Muscle layer of colon (tissue), 2 donors: ENCODE measurements around the gene NDUFB8.
A peak's percentile ranks its signal among the peaks of the same experiment; 100 is the strongest.

Experiments
- H3K27ac ChIP-seq: one replicate; pipeline ENCODE4 v1.7.0; 2013; ENCODE audit warnings: low read depth, mild to moderate bottlenecking, low read length, moderate library complexity
- H3K27me3 ChIP-seq, 2 donors: one replicate each; pipeline ENCODE4 v1.7.0; 2013; ENCODE audit warnings: low read length in 2 of 2, mild to moderate bottlenecking in 2 of 2; ENCODE audit not compliant: insufficient read depth in 2 of 2, control insufficient read depth in 1 of 2
- H3K36me3 ChIP-seq: one replicate; pipeline ENCODE4 v1.7.0; 2013; ENCODE audit warnings: mild to moderate bottlenecking, low read length; ENCODE audit not compliant: insufficient read depth
- H3K4me1 ChIP-seq: one replicate; pipeline ENCODE4 v1.7.0; 2013; ENCODE audit warnings: mild to moderate bottlenecking, low read length; ENCODE audit not compliant: insufficient read depth
- H3K4me3 ChIP-seq, 2 donors: one replicate each; pipeline ENCODE4 v1.7.0; 2013; ENCODE audit warnings: low read length in 2 of 2, low read depth in 1 of 2, mild to moderate bottlenecking in 1 of 2, moderate library complexity in 1 of 2
- H3K9ac ChIP-seq: one replicate; pipeline ENCODE4 v1.7.0; 2013; ENCODE audit warnings: low read length
- H3K9me3 ChIP-seq: one replicate; pipeline ENCODE4 v1.7.0; 2013; ENCODE audit warnings: mild to moderate bottlenecking, low read length
- donor health status: abdominal sarcoma.
- donor health status: Adenocarcinoma of cecum.

The NDUFB8 gene

GRCh38 chr10:100535338-100535714 is 5.7 kb upstream of the NDUFB8 start:
- peaks cover 31% of the 10 kb centered on the region for H3K4me1 ChIP-seq
- H3K27ac ChIP-seq = peak overlapping the region; percentile 17
- H3K36me3 ChIP-seq = peaks cover 19% of the 10 kb centered on the region
- H3K9ac ChIP-seq = no peak overlapping the region
- H3K4me3 ChIP-seq = peak overlapping the region; percentile 28 to 79
- H3K9me3 ChIP-seq = no peaks in the 10 kb centered on the region
- H3K27me3 ChIP-seq = no peaks in the 10 kb centered on the region

DNA sequence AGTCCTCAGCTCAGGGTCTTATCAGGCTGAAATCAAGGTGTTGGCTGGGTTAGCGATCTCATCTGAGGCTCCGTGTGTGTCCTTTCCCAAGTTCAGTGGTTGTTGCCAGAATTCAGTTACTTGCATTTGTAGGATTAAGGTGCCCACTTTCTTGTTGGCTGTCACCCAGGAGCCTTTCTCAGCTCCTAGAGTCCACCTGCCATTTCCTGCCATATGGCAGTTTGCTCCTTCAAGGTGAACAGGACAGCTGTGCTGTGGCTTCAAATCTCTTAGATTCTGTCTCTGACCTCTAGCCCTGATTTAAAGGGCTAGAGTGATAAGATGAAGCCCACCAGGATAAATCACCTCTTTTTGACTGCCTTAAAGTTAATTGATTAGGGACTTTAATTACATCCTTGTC is 5.1 kb upstream of the NDUFB8 start:
- peaks cover 36% of the 10 kb centered on the region for H3K4me1 ChIP-seq
- peaks cover 18% of the 10 kb centered on the region for H3K36me3 ChIP-seq
- no peaks in the 10 kb centered on the region for H3K9me3 ChIP-seq
- no peak overlapping the region for H3K27ac ChIP-seq
- H3K27me3 ChIP-seq = no peaks in the 10 kb centered on the region
- H3K4me3 ChIP-seq = peak overlapping the region in 1 of 2 donors; percentile 79
- no peak overlapping the region for H3K9ac ChIP-seq

DNA sequence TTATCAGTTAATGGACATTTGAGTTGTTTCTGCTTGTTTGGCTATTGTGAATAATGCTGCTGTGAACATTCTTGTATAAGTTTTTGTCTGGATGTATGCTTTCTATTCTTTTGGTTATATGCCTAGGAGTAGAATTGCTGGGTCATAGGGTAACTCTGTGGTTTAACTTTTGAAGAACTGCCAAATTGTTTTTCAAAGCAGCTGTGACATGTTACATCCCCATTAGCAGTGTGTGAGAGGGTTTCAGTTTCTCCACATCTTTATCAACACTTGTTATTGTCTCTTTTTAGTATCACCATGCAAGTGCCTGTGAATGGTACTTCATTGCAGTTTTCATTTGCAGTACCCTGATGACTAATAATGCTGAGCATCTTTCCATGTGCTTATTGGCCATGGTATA is 2.1 kb upstream of the NDUFB8 start:
- Histone ChIP-seq H3K27ac (no peak overlapping the region), H3K27me3 (no peaks in the 10 kb centered on the region), H3K9ac (no peak overlapping the region), H3K4me3 (no peak overlapping the region), H3K4me1 (peaks cover 35% of the 10 kb centered on the region), H3K9me3 (no peaks in the 10 kb centered on the region), H3K36me3 (peaks cover 2% of the 10 kb centered on the region)

DNA sequence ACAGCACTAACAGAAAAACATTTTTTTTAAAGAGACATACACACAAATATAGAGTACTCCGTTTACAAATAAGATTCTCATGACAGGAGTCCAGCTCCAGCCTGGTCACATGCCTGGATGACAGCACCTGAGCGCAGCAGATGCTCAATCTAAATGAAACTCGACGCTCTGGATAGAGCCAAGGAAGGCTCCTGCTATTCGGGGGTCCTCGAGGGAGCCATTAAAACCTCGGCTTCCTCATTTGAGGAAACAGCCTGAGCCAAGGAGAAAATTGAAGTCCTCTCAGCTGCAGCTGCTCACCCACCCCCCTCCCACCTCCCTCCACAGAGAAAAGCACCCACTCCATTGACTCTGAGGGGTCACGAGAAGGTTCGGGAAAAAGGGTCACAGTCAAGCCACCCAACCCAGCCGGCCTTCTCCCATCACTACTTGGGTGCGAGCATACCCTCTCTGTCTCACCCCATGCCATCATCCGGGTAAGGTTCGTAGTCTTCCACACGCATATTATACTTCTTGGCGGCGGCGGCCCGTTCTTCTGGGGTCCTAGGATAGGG is 673 bp downstream of the NDUFB8 start:
- Histone ChIP-seq H3K36me3 (peaks cover 30% of the 10 kb centered on the region), H3K9ac (peak overlapping the region; percentile 95), H3K27ac (peak overlapping the region; percentile 75), H3K4me1 (peaks cover 19% of the 10 kb centered on the region), H3K27me3 (no peaks in the 10 kb centered on the region), H3K4me3 (peak overlapping the region; percentile 84 to 100), H3K9me3 (no peaks in the 10 kb centered on the region)

GRCh38 chr10:100528123-100528886 is 1.4 kb downstream of the NDUFB8 start:
- Histone ChIP-seq H3K9me3 (no peaks in the 10 kb centered on the region), H3K4me3 (peak overlapping the region; percentile 84 to 100), H3K36me3 (peaks cover 37% of the 10 kb centered on the region), H3K27ac (peak overlapping the region; percentile 75), H3K27me3 (no peaks in the 10 kb centered on the region), H3K4me1 (peaks cover 19% of the 10 kb centered on the region), H3K9ac (peak overlapping the region; percentile 95)

- Histone ChIP-seq H3K27ac (no peak overlapping the region), H3K4me1 (peaks cover 13% of the 10 kb centered on the region), H3K9ac (no peak overlapping the region), H3K27me3 (no peaks in the 10 kb centered on the region), H3K36me3 (peaks cover 43% of the 10 kb centered on the region), H3K4me3 (no peak overlapping the region), H3K9me3 (no peaks in the 10 kb centered on the region)
These were observed 5.0 kb downstream of the NDUFB8 start for GRCh38 chr10:100524638-100525037.

- no peak overlapping the region for H3K9ac ChIP-seq
- H3K36me3 ChIP-seq = peaks cover 43% of the 10 kb centered on the region
- H3K4me1 ChIP-seq = peaks cover 13% of the 10 kb centered on the region
- H3K27me3 ChIP-seq = no peaks in the 10 kb centered on the region
- H3K27ac ChIP-seq = no peak overlapping the region
- no peak overlapping the region for H3K4me3 ChIP-seq
- H3K9me3 ChIP-seq = no peaks in the 10 kb centered on the region
These were observed 5.5 kb downstream of the NDUFB8 start for GRCh38 chr10:100524206-100524605.

DNA sequence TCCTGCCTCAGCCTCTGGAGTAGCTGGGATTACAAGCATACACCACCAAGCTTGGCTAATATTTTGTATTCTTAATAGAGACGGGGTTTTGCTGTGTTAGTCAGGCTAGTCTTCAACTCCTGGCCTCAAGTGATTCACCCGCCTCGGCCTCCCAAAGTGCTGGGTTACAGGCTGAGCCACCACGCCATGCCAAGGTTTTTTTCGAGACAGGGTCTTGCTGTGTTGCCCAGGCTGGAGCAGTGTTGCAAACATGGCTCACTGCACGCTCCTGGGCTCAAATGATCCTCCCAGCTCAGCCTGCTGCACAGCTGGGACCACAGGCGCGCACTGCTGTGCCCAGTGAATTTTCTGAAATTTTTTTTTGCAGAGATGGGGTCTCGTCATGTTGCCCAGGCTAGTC is 6.7 kb downstream of the NDUFB8 start:
- Histone ChIP-seq H3K9me3 (no peaks in the 10 kb centered on the region), H3K9ac (no peak overlapping the region), H3K4me1 (peaks cover 3% of the 10 kb centered on the region), H3K27ac (no peak overlapping the region), H3K4me3 (no peak overlapping the region), H3K36me3 (peaks cover 43% of the 10 kb centered on the region), H3K27me3 (no peaks in the 10 kb centered on the region)

GRCh38 chr10:100522107-100522801 is 7.4 kb downstream of the NDUFB8 start:
- peaks cover 43% of the 10 kb centered on the region for H3K36me3 ChIP-seq
- H3K27ac ChIP-seq = no peak overlapping the region
- no peak overlapping the region for H3K4me3 ChIP-seq
- H3K9ac ChIP-seq = no peak overlapping the region
- no peaks in the 10 kb centered on the region for H3K9me3 ChIP-seq
- H3K27me3 ChIP-seq = no peaks in the 10 kb centered on the region
- no peaks in the 10 kb centered on the region for H3K4me1 ChIP-seq

GRCh38 chr10:100520811-100521210 is 8.9 kb downstream of the NDUFB8 start:
- H3K4me1 ChIP-seq = no peaks in the 10 kb centered on the region
- H3K27ac ChIP-seq = no peak overlapping the region
- H3K4me3 ChIP-seq = no peak overlapping the region
- no peaks in the 10 kb centered on the region for H3K27me3 ChIP-seq
- H3K9ac ChIP-seq = no peak overlapping the region
- H3K36me3 ChIP-seq = peaks cover 33% of the 10 kb centered on the region
- no peaks in the 10 kb centered on the region for H3K9me3 ChIP-seq

GRCh38 chr10:100519311-100520051 is 10.2 kb downstream of the NDUFB8 start, which contains the start of gene SEC31B:
TSS of gene SEC31B (minus strand) at chr10:100519861. CDS start at chr10:100516952, 2,909 bp downstream.
- H3K4me3 ChIP-seq = peak within 1 kb of the TSS; percentile 61 to 65
- no peaks in the 10 kb centered on the region for H3K4me1 ChIP-seq
- no peaks in the 10 kb centered on the region for H3K9me3 ChIP-seq
- H3K36me3 ChIP-seq = peaks cover 26% of the 10 kb centered on the region
- no peaks in the 10 kb centered on the region for H3K27me3 ChIP-seq
- no peak within 1 kb of the TSS for H3K27ac ChIP-seq
- H3K9ac ChIP-seq = peak within 1 kb of the TSS; percentile 12
